Lower lobe of right lung (tissue), 2 donors: Measurements from ENCODE around the gene NPAS2. TPM values are rescaled to one million over a fixed set of nuclear protein-coding genes. Genes with fewer than 3 reads are reported as not detected.

Experiments used
- ATAC-seq, 2 donors: fragments of 200-7000 bp; cut with Tn5 transposase; one replicate each; pipeline ENCODE4 v1.9.1; 2020 to 2022; ENCODE audit warnings: mild to moderate bottlenecking in 2 of 2, moderate library complexity in 2 of 2
- DNase-seq: peaks from one replicate; pipeline ENCODE4 v3.0.0-alpha.2; 2020
- H3K27ac ChIP-seq: fragments of 200-600 bp; one replicate; pipeline ENCODE4 v1.8.0; 2022
- H3K27me3 ChIP-seq: fragments of 200-600 bp; one replicate; pipeline ENCODE4 v1.8.0; 2022; ENCODE audit warnings: low read depth
- H3K36me3 ChIP-seq: fragments of 200-600 bp; one replicate; pipeline ENCODE4 v1.8.0; 2022; ENCODE audit warnings: mild to moderate bottlenecking
- H3K4me1 ChIP-seq: fragments of 200-600 bp; one replicate; pipeline ENCODE4 v1.8.0; 2022
- H3K4me3 ChIP-seq: fragments of 200-600 bp; one replicate; pipeline ENCODE4 v1.8.0; 2022; ENCODE audit warnings: mild to moderate bottlenecking
- H3K9me3 ChIP-seq: fragments of 200-600 bp; one replicate; pipeline ENCODE4 v1.8.0; 2022
- intact Hi-C: fragments of 100-400 bp; cut with DNase I; formaldehyde crosslinking; loops from one replicate; pipeline ENCODE4 v1.11.0; 2022
- total RNA-seq: library from RNA; stranded (reverse); fragmentation: NEBNext Ultra II Directional; extraction: Animal tissue kit (Norgen Biotek cat#: 25700); gene quantifications from one replicate; pipeline ENCODE4 v1.2.1, GENCODE V29; 2021
- TF ChIP-seq, protein P1 (sequence below): fragments of 200-600 bp; IDR thresholded peaks from one replicate; pipeline ENCODE4 v1.8.0; 2022; ENCODE audit warnings: antibody characterized with exemption, mild to moderate bottlenecking
- donor health status: DM: no; HTN: yes; CAD: no; lungs with severe emphysema.

The NPAS2 gene
- total RNA-seq, 1 donor from 2014 or later = 10.1 TPM

- ATAC-seq = no peak
- no peak for DNase-seq
Observed at GRCh38 chr2:100786985-100787384, 33.0 kb upstream of the NPAS2 start.

DNA sequence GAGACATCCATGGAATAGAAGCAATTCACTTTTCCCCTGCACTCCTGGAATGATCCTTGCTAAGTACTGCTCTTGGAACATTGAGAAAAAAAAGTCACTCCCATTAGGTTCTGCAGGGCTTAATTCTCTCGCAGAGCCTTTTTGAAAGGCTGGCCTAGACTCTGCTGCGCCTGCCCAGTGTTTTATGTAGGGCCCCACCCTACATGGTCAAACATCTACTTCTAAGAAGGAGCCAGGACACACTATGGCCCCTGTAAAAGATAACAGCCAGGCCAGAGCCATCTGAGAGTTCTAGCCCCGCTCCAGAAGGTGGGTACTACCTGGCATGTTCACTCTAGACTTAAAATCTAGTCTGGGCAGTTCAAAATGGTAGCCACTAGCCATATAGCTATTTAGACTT lies 30.6 kb upstream of the NPAS2 start:
- intact Hi-C loops = no loop called here
- Histone ChIP-seq H3K9me3 (no peaks in the 10 kb centered on the region), H3K4me3 (no peak overlapping the region), H3K4me1 (no peaks in the 10 kb centered on the region), H3K27ac (no peak overlapping the region), H3K27me3 (no peaks in the 10 kb centered on the region), H3K36me3 (no peaks in the 10 kb centered on the region)
- no peak for ATAC-seq
- TF ChIP-seq, protein P1, sequence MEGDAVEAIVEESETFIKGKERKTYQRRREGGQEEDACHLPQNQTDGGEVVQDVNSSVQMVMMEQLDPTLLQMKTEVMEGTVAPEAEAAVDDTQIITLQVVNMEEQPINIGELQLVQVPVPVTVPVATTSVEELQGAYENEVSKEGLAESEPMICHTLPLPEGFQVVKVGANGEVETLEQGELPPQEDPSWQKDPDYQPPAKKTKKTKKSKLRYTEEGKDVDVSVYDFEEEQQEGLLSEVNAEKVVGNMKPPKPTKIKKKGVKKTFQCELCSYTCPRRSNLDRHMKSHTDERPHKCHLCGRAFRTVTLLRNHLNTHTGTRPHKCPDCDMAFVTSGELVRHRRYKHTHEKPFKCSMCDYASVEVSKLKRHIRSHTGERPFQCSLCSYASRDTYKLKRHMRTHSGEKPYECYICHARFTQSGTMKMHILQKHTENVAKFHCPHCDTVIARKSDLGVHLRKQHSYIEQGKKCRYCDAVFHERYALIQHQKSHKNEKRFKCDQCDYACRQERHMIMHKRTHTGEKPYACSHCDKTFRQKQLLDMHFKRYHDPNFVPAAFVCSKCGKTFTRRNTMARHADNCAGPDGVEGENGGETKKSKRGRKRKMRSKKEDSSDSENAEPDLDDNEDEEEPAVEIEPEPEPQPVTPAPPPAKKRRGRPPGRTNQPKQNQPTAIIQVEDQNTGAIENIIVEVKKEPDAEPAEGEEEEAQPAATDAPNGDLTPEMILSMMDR = no peak
- DNase-seq = no peak

More at GRCh38 chr2:100786985-100787384, 33.0 kb upstream of the NPAS2 start:
- no peaks in the 10 kb centered on the region for H3K4me1 ChIP-seq
- H3K27ac ChIP-seq = no peak overlapping the region
- H3K9me3 ChIP-seq = no peaks in the 10 kb centered on the region
- H3K36me3 ChIP-seq = no peaks in the 10 kb centered on the region
- no peak overlapping the region for H3K4me3 ChIP-seq
- intact Hi-C loops = no loop called here
- TF ChIP-seq, protein P1 = no peak
- H3K27me3 ChIP-seq = no peaks in the 10 kb centered on the region

DNA sequence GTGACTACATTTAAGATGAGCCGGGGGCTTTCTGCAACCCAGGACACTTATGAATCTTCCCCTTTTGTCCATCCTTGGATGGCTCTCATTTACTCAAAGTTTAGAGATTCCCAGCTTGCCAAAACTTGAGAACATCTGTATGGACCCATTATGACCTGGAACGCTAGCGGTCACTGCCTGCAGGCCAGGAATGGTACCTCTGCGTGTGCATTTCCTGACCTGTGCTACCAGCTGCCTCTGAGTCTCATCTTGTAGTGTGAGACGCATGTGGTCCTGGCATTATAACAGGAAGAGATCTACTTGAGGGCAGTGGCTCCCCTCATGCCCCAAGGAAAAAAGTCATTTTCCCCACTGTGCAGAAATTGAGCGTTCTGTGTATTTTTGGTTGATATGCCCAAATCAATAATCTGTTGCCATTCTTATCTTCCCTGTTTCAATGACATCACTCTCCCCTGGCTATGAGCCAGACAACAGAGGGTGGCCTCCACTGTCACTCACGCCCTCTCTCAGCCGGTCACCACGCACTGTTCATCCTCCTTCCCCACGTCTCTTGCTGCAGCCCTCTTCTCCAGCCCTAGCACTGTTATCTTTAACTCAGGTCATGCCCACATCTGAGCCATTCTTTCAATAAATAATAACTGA lies 28.5 kb upstream of the NPAS2 start:
- no peaks in the 10 kb centered on the region for H3K36me3 ChIP-seq
- no peaks in the 10 kb centered on the region for H3K4me1 ChIP-seq
- H3K27ac ChIP-seq = no peak overlapping the region
- intact Hi-C loops = no loop called here
- no peak overlapping the region for H3K4me3 ChIP-seq
- H3K27me3 ChIP-seq = no peaks in the 10 kb centered on the region
- TF ChIP-seq, protein P1 = no peak
- DNase-seq = no peak
- ATAC-seq = no peak
- H3K9me3 ChIP-seq = no peaks in the 10 kb centered on the region

- DNase-seq (no peak), ATAC-seq (no peak)
- intact Hi-C loops = no loop called here
- TF ChIP-seq, protein P1 = no peak
- H3K4me3 ChIP-seq = no peak overlapping the region
- H3K27ac ChIP-seq = no peak overlapping the region
- H3K27me3 ChIP-seq = no peaks in the 10 kb centered on the region
- no peaks in the 10 kb centered on the region for H3K36me3 ChIP-seq
- H3K9me3 ChIP-seq = no peaks in the 10 kb centered on the region
- no peaks in the 10 kb centered on the region for H3K4me1 ChIP-seq
Observed at GRCh38 chr2:100791936-100792308, 28.0 kb upstream of the NPAS2 start.

- TF ChIP-seq, protein P1 = no peak
- DNase-seq (no peak), ATAC-seq (no peak)
- no peak overlapping the region for H3K4me3 ChIP-seq
- H3K36me3 ChIP-seq = no peaks in the 10 kb centered on the region
- H3K4me1 ChIP-seq = no peaks in the 10 kb centered on the region
- no peaks in the 10 kb centered on the region for H3K27me3 ChIP-seq
- no peak overlapping the region for H3K27ac ChIP-seq
- no peaks in the 10 kb centered on the region for H3K9me3 ChIP-seq
- intact Hi-C loops = no loop called here
Observed at GRCh38 chr2:100793220-100793619, 26.7 kb upstream of the NPAS2 start.
